ENCODE measurements around the gene CAPN2.
"Not testable (repeated sequence)": the region's sequence is repeated elsewhere in the genome, so short reads cannot be mapped to it uniquely, and the experiment has no call there.

Gene CAPN2

DNA sequence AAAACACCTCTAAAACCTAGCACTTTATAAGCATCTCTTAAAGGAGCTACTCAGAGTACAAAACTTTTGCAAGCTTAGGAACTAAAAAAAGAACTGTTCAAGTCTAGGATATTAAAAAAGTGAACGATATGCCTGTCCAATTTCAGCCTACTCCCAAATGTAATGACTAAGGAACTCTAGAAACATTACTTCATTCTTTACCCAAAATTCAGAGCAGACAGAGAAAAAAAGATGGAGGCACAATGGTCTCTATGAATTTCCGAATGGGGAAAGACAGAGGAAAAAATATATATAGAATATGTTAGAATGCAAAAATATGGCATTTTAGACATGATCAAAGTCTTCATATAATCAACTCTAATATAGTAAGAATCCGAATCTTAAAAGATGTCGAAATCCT lies 72.2 kb downstream of the CAPN2 start:
- no peak for DNase-seq (ENCODE audit: low read depth, low spot score)

DNA sequence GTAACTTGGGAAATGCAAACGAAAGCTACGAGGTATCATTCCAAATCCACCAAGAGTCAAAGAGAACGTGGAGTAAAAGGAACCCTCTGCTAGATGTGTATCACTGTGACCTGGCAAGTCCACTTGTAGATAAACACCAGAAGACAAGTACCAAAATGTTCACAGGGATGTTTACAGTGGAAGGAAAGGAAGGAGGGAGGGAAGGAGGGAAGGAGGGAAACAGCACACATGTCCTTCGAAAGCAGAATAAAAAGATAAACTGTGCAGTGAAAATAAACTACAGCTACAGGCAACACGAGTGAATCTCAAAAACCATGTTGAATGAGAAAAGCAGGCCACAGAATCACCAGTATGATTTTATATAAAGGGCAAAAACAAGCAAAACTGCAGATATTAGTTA lies 73.5 kb downstream of the CAPN2 start:
- no peak for DNase-seq (ENCODE audit: low read depth, low spot score)

- DNase-seq (ENCODE audit: low read depth, low spot score), result no peak
Measured at GRCh38 chr1:223788746-223789415, 76.5 kb downstream of the CAPN2 start.

DNA sequence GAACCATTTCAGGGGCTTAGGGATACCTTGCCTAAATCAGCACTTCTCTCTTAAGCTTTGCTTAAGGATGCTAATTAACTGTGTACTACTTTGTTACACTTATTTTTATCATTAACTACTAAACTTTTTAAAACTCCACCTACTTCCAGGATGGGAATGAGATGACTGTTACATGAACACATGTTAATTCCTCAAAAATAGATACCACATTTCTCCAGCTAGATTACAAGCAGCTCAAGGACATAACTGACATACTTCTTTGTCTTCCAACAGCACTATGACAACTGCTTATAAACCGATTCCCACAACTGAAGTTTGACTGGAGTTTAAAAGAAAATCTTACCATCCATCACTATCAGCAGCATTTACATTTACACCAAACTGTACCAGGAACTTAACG lies 79.7 kb downstream of the CAPN2 start:
- DNase-seq (ENCODE audit: low read depth, low spot score), result no peak

- DNase-seq (ENCODE audit: low read depth, low spot score), result no peak
Measured at GRCh38 chr1:223793716-223794115, 81.4 kb downstream of the CAPN2 start.

DNA sequence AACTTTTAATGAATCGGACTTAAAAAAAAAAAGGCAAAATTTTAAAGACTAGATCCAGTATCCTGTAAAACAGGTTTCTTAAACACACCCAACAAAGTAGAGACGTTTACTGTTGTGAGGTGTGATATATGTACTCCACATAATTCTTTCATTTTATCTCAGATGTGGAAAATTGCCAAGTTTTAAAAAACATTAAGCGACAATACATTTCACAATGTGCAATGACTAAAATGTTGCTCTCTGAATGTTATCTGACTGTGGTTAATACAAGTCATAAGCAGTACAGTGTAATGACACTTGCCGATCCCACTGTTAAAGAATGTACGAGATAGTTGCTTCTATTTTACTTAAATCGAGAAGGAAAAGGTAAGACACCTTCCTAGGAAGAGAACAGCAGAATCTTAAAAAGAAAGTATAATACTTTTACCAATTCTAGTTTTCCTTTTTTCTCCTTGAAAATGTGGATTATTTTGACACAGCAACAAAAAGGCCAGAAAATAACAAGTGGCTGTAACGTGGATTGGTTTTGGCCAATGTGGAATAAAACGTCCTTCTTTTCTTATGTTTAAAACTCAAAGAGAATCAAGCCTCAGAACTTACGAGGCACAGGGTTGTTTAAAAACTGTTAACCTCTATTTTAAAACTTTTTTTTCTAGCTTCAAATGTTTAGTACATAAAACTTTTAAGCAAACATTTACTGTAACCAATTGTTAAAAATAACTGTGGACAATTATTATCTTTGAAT lies 82.0 kb downstream of the CAPN2 start:
- DNase-seq (ENCODE audit: low read depth, low spot score), result no peak

GRCh38 chr1:223796210-223796609 lies 83.9 kb downstream of the CAPN2 start:
- no peak for DNase-seq (ENCODE audit: low read depth, low spot score)

DNA sequence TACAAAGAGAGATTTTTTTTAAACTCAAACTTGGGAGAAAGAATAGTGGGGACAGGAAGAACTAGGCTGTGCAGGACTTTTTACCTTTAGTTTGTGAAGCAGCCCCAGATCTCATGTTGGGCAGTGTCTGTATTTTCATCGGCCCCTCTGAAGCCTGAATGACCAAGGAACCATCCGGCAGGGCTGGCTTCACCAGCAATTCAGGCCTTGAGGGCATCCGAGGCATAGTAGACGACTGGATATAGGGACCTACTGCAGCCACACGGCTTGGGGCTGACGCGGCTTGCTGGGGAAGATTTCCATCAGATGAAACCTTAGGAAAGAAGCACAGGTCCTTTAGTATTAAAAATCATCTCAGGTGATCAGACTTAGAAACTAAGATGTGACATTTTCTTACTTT lies 89.7 kb downstream of the CAPN2 start:
- no peak for DNase-seq (ENCODE audit: low read depth, low spot score)

DNA sequence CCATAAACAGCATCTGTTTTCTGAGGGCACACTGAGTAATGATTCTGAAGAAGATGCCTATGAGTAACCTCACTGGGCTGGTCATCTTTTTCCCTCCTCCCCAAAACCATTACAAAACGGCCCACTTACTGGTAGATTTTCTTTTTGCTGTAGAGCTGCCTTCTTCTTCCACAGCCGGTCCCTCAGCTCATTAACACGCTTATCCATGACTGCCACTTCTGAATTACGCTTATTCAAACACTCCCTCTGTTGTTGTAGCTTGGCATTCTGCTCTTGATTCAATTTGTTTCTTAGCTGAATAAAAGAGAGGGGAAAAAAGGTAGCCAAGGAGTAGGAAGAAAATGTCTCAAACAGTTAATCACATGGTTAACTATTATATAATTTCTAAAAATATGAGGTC lies 90.3 kb downstream of the CAPN2 start:
- no peak for DNase-seq (ENCODE audit: low read depth, low spot score)

GRCh38 chr1:223803211-223803610 lies 90.9 kb downstream of the CAPN2 start:
- no peak for DNase-seq (ENCODE audit: low read depth, low spot score)

DNA sequence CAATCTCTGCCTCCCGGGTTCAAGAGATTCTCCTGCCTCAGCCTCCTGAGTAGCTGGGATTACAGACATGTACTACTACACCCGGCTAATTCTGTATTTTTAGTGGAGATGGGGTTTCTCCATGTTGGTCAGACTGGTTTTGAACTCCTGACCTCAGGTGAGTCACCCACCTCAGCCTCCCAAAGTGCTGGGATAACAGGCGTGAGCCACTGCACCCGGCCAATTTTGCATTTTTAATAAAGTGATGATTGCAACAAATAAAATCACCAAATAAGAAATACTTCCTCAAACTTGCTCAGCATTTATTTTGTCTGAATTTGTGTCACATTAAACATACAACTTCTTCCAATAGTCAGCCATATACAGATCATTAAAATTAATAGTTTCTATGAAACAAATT lies 97.6 kb downstream of the CAPN2 start:
- DNase-seq (ENCODE audit: low read depth, low spot score), result not testable (repeated sequence)

DNA sequence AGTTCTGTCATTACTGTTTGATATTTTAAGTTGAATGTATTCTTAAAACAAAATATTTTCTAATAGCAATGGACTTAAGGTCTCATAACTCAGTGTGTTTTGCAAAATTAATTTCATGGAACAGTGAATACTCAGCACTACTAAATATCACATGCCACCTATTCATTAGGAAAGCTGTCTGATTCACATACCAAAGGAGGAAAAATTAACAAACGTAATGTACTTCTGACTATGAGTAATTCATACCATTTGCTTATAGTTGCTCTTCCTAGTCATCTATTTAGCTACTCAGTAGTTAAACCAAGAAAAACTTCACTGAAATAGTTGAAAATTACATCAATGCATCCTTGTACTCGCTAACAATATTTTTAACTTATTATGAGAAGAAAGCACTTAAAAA lies 98.2 kb downstream of the CAPN2 start:
- DNase-seq (ENCODE audit: low read depth, low spot score), result no peak

GRCh38 chr1:223811634-223812101 lies 99.3 kb downstream of the CAPN2 start:
- no peak for DNase-seq (ENCODE audit: low read depth, low spot score)

DNA sequence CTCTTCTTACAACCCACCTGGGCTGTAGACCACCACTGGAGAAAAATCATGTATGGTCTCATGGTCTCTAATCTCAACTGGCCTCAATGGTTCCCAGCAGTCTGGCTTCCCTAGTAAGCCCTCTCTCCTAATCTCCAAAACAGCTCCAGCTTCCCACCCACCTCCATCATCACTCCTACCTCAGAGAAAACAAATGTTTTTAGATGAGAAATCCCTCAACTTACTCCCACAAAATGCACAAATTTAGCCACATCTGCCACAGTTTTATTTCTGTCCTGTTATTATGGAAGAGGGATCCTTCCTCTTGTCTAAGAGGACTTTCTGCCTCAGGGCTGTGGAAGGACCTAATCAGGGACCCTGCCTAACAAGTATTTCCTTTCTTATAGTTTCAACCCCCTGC lies 101.3 kb downstream of the CAPN2 start:
- no peak for DNase-seq (ENCODE audit: low read depth, low spot score)

GRCh38 chr1:223815020-223815853 lies 102.9 kb downstream of the CAPN2 start:
- DNase-seq (ENCODE audit: low read depth, low spot score), result no peak

- no peak for DNase-seq (ENCODE audit: low read depth, low spot score)
Measured at GRCh38 chr1:223815865-223816264, 103.5 kb downstream of the CAPN2 start.

DNA sequence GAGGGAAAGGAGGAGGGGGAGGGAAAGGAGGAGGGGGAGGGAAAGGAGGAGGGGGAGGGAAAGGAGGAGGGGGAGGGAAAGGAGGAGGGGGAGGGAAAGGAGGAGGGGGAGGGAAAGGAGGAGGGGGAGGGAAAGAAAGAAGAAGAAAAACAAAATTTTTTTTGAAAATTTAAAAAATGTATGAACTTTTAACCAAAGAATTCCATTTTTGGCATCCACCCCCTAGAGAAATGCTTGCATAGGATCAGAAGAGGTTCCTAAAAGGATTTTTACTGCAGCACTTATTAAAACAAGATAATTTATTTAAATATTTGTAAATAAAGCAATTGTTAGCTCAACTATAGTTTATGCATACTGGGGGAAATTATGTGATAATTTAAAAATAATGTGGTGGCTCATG lies 104.9 kb downstream of the CAPN2 start:
- not testable (repeated sequence) for DNase-seq (ENCODE audit: low read depth, low spot score)

- no peak for DNase-seq (ENCODE audit: low read depth, low spot score)
Measured at GRCh38 chr1:223819730-223820514, 107.6 kb downstream of the CAPN2 start.

DNA sequence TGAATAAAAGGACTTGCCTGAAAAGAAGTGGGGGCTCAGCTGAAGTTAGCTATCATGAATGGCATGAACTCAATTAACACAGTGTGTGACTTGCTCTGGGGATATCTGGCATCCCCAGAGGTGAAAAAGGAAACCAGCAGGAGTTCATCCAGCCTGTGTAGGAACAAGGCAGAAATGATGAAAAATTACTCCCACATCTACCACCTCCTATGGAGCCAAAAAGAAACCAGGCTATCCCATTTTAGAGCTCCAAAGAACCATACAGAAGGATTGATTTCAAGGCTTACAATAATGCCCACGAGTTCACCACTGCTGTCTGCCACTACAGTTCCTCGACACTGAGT lies 108.1 kb downstream of the CAPN2 start:
- DNase-seq (ENCODE audit: low read depth, low spot score), result no peak

GRCh38 chr1:223820971-223821370 lies 108.6 kb downstream of the CAPN2 start:
- DNase-seq (ENCODE audit: low read depth, low spot score), result no peak

- no peak for DNase-seq (ENCODE audit: low read depth, low spot score)
Measured at GRCh38 chr1:223824287-223824686, 111.9 kb downstream of the CAPN2 start.

DNA sequence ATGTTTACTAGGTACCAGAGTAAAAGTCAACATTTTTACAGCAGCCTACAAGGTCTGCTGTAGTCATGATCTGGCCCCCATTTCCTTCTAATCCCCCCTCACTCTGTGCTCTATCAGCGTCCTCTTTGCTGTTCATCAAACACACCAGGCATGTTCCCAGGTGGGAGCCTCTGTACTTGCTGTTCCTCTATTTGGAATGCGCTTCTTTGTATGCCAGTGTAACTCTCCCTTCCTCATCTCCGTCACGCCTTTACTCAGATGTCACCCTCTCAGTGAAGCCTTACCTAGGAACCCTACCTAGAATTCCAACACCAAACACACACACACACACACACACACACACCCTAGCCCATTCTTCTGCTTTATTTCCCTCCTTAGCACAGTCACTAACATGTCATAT lies 112.4 kb downstream of the CAPN2 start:
- DNase-seq (ENCODE audit: low read depth, low spot score), result no peak

All from activated naive CD8-positive, alpha-beta T cell treated with anti-CD3 and anti-CD28 coated beads, Interleukin-2, amount 50 U/mL, for 16 hours (primary cell).